ENCODE data around the gene DYNC1LI1.

- no peak for TF ChIP-seq CTCF (IDR thresholded peaks at IDR 0.05)
- no peak for TF ChIP-seq EZH2 (IDR thresholded peaks at IDR 0.05; ENCODE audit: borderline replicate concordance, insufficient read depth, low read depth, low read length, poor library complexity, severe bottlenecking)
Observed at GRCh38 chr3:32592011-32592410, 21.4 kb upstream of the DYNC1LI1 start.

Measured in B cell (primary cell).